Neural progenitor cell (in vitro differentiated cells): ENCODE measurements around the gene DNAJC13.

Experiments used
- EZH2 ChIP-seq: fragments of 200-600 bp; sonication (generic); IDR thresholded peaks from 2 replicates; pipeline ENCODE4 v1.6.1; 2017; ENCODE audit warnings: antibody characterized with exemption, mild to moderate bottlenecking, moderate library complexity
- EZH2phosphoT487 ChIP-seq: fragments of 200-600 bp; sonication (generic); IDR thresholded peaks from 2 replicates; pipeline ENCODE4 v1.6.1; 2017; ENCODE audit warnings: antibody characterized with exemption
- TF ChIP-seq, protein P1 (sequence below): fragments of 200-600 bp; sonication (generic); IDR thresholded peaks from 2 replicates; pipeline ENCODE4 v1.5.1; 2017; ENCODE audit warnings: antibody characterized with exemption, mild to moderate bottlenecking

DNA sequence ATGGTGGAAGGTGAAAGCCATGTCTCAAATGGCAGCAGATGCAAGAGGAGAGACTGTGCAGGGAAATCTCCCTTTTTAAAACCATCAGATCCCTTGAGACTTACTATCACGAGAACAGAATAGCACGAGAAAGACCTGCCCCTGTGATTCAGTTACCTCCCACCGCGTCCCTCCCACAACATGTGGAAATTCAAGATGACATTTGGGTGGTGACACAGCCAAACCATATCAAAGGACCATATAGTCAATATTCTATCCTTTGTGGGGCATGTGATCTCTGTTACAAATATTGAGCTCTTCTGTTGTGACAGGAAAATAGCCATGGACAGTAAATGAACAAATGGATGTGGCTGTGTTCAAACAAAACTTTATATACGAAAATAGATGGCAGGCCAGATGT, 102.6 kb downstream of the DNAJC13 start:
- TF ChIP-seq EZH2 (no peak), EZH2phosphoT487 (no peak)
- TF ChIP-seq, protein P1, sequence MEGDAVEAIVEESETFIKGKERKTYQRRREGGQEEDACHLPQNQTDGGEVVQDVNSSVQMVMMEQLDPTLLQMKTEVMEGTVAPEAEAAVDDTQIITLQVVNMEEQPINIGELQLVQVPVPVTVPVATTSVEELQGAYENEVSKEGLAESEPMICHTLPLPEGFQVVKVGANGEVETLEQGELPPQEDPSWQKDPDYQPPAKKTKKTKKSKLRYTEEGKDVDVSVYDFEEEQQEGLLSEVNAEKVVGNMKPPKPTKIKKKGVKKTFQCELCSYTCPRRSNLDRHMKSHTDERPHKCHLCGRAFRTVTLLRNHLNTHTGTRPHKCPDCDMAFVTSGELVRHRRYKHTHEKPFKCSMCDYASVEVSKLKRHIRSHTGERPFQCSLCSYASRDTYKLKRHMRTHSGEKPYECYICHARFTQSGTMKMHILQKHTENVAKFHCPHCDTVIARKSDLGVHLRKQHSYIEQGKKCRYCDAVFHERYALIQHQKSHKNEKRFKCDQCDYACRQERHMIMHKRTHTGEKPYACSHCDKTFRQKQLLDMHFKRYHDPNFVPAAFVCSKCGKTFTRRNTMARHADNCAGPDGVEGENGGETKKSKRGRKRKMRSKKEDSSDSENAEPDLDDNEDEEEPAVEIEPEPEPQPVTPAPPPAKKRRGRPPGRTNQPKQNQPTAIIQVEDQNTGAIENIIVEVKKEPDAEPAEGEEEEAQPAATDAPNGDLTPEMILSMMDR: no peak
